Activated naive CD8-positive, alpha-beta T cell treated with anti-CD3 and anti-CD28 coated beads for 36 hours (primary cell): ENCODE measurements around the gene NPLOC4. TPM values are rescaled to one million over a fixed set of nuclear protein-coding genes. Genes with fewer than 3 reads are reported as not detected.

Source experiments
- DNase-seq: peaks from one replicate; pipeline ENCODE4 v3.0.0; 2021
- H3K27ac Mint-ChIP-seq: one replicate; pipeline ENCODE4 v1.8.0; 2022; ENCODE audit warnings: mild to moderate bottlenecking, moderate library complexity, mixed read lengths
- H3K27me3 Mint-ChIP-seq: one replicate; pipeline ENCODE4 v1.8.0; 2022; ENCODE audit warnings: mild to moderate bottlenecking, mixed read lengths
- H3K36me3 Mint-ChIP-seq: one replicate; pipeline ENCODE4 v1.8.0; 2021; ENCODE audit warnings: mild to moderate bottlenecking, mixed read lengths
- H3K4me1 Mint-ChIP-seq: one replicate; pipeline ENCODE4 v1.8.0; 2021; ENCODE audit warnings: mixed read lengths
- H3K4me3 Mint-ChIP-seq: one replicate; pipeline ENCODE4 v1.8.0; 2022; ENCODE audit warnings: mild to moderate bottlenecking, moderate library complexity, mixed read lengths
- H3K9me3 Mint-ChIP-seq: one replicate; pipeline ENCODE4 v1.8.0; 2022; ENCODE audit warnings: mixed read lengths
- total RNA-seq, 2 experiments: library from RNA; stranded (reverse); gene quantifications; one replicate each; pipeline ENCODE4 v1.2.3, GENCODE V29; 2021

NPLOC4 gene
- total RNA-seq, 2 experiments from 2014 or later = 103 TPM

- Mint-ChIP-seq H3K27me3 (no peaks in the 10 kb centered on the region), H3K36me3 (peaks cover 19% of the 10 kb centered on the region), H3K9me3 (no peaks in the 10 kb centered on the region), H3K4me3 (no peak overlapping the region), H3K4me1 (peaks cover 8% of the 10 kb centered on the region), H3K27ac (no peak overlapping the region)
- DNase-seq = no peak
Measured at GRCh38 chr17:81575836-81576235, 61.1 kb downstream of the NPLOC4 start.

GRCh38 chr17:81574643-81574956 is 62.3 kb downstream of the NPLOC4 start:
- peaks cover 4% of the 10 kb centered on the region for H3K4me1 Mint-ChIP-seq
- DNase-seq = no peak
- H3K36me3 Mint-ChIP-seq = peaks cover 16% of the 10 kb centered on the region
- no peaks in the 10 kb centered on the region for H3K27me3 Mint-ChIP-seq
- H3K27ac Mint-ChIP-seq = no peak overlapping the region
- H3K4me3 Mint-ChIP-seq = no peak overlapping the region
- H3K9me3 Mint-ChIP-seq = no peaks in the 10 kb centered on the region

- no peak overlapping the region for H3K27ac Mint-ChIP-seq
- DNase-seq = no peak
- H3K4me3 Mint-ChIP-seq = no peak overlapping the region
- H3K4me1 Mint-ChIP-seq = peaks cover 4% of the 10 kb centered on the region
- peaks cover 17% of the 10 kb centered on the region for H3K36me3 Mint-ChIP-seq
- no peaks in the 10 kb centered on the region for H3K27me3 Mint-ChIP-seq
- no peaks in the 10 kb centered on the region for H3K9me3 Mint-ChIP-seq
Measured at GRCh38 chr17:81573794-81574642, 62.9 kb downstream of the NPLOC4 start.

- peaks cover 20% of the 10 kb centered on the region for H3K36me3 Mint-ChIP-seq
- H3K27me3 Mint-ChIP-seq = no peaks in the 10 kb centered on the region
Measured at GRCh38 chr17:81572563-81573168, 64.2 kb downstream of the NPLOC4 start.

GRCh38 chr17:81570964-81571363 is 65.9 kb downstream of the NPLOC4 start:
- no peaks in the 10 kb centered on the region for H3K4me1 Mint-ChIP-seq
- no peaks in the 10 kb centered on the region for H3K9me3 Mint-ChIP-seq
- no peaks in the 10 kb centered on the region for H3K27me3 Mint-ChIP-seq
- no peak for DNase-seq
- no peak overlapping the region for H3K4me3 Mint-ChIP-seq
- H3K27ac Mint-ChIP-seq = no peak overlapping the region
- H3K36me3 Mint-ChIP-seq = peaks cover 19% of the 10 kb centered on the region

More at GRCh38 chr17:81572563-81573168, 64.2 kb downstream of the NPLOC4 start:
- no peaks in the 10 kb centered on the region for H3K9me3 Mint-ChIP-seq
- no peak overlapping the region for H3K4me3 Mint-ChIP-seq
- DNase-seq = no peak
- no peak overlapping the region for H3K27ac Mint-ChIP-seq
- H3K4me1 Mint-ChIP-seq = no peaks in the 10 kb centered on the region

GRCh38 chr17:81569986-81570514 is 66.9 kb downstream of the NPLOC4 start:
- H3K4me3 Mint-ChIP-seq = no peak overlapping the region
- H3K27ac Mint-ChIP-seq = no peak overlapping the region
- no peaks in the 10 kb centered on the region for H3K4me1 Mint-ChIP-seq
- H3K36me3 Mint-ChIP-seq = peaks cover 25% of the 10 kb centered on the region
- no peaks in the 10 kb centered on the region for H3K27me3 Mint-ChIP-seq
- H3K9me3 Mint-ChIP-seq = no peaks in the 10 kb centered on the region
- no peak for DNase-seq

- no peak for DNase-seq
Measured at GRCh38 chr17:81568416-81568815, 68.5 kb downstream of the NPLOC4 start.

GRCh38 chr17:81567191-81567590 is 69.7 kb downstream of the NPLOC4 start:
- Mint-ChIP-seq H3K9me3 (no peaks in the 10 kb centered on the region), H3K4me3 (no peak overlapping the region), H3K27ac (no peak overlapping the region), H3K27me3 (no peaks in the 10 kb centered on the region), H3K36me3 (peaks cover 24% of the 10 kb centered on the region), H3K4me1 (no peaks in the 10 kb centered on the region)
- no peak for DNase-seq

More at GRCh38 chr17:81568416-81568815, 68.5 kb downstream of the NPLOC4 start:
- Mint-ChIP-seq H3K4me3 (no peak overlapping the region), H3K36me3 (peaks cover 25% of the 10 kb centered on the region), H3K9me3 (no peaks in the 10 kb centered on the region), H3K27me3 (no peaks in the 10 kb centered on the region), H3K4me1 (no peaks in the 10 kb centered on the region), H3K27ac (no peak overlapping the region)

GRCh38 chr17:81566461-81567126 is 70.3 kb downstream of the NPLOC4 start:
- Mint-ChIP-seq H3K27me3 (no peaks in the 10 kb centered on the region), H3K4me3 (no peak overlapping the region), H3K4me1 (no peaks in the 10 kb centered on the region), H3K27ac (no peak overlapping the region), H3K9me3 (no peaks in the 10 kb centered on the region), H3K36me3 (peaks cover 24% of the 10 kb centered on the region)
- DNase-seq = no peak

- H3K36me3 Mint-ChIP-seq = peaks cover 26% of the 10 kb centered on the region
- H3K27me3 Mint-ChIP-seq = no peaks in the 10 kb centered on the region
- no peak for DNase-seq
Measured at GRCh38 chr17:81565231-81565630, 71.7 kb downstream of the NPLOC4 start.

GRCh38 chr17:81564778-81565177 is 72.1 kb downstream of the NPLOC4 start:
- Mint-ChIP-seq H3K9me3 (no peaks in the 10 kb centered on the region), H3K4me1 (peaks cover 2% of the 10 kb centered on the region), H3K27ac (no peak overlapping the region), H3K27me3 (no peaks in the 10 kb centered on the region), H3K4me3 (no peak overlapping the region), H3K36me3 (peaks cover 26% of the 10 kb centered on the region)
- DNase-seq = no peak

More at GRCh38 chr17:81565231-81565630, 71.7 kb downstream of the NPLOC4 start:
- Mint-ChIP-seq H3K9me3 (no peaks in the 10 kb centered on the region), H3K27ac (no peak overlapping the region), H3K4me3 (no peak overlapping the region), H3K4me1 (peaks cover 2% of the 10 kb centered on the region)

- DNase-seq = no peak
- Mint-ChIP-seq H3K27me3 (no peaks in the 10 kb centered on the region), H3K27ac (no peak overlapping the region), H3K4me1 (peaks cover 2% of the 10 kb centered on the region), H3K9me3 (no peaks in the 10 kb centered on the region), H3K36me3 (peaks cover 25% of the 10 kb centered on the region), H3K4me3 (no peak overlapping the region)
Measured at GRCh38 chr17:81563861-81564586, 72.9 kb downstream of the NPLOC4 start.

- Mint-ChIP-seq H3K4me1 (peaks cover 2% of the 10 kb centered on the region), H3K4me3 (no peak overlapping the region), H3K9me3 (no peaks in the 10 kb centered on the region), H3K36me3 (peaks cover 21% of the 10 kb centered on the region), H3K27ac (peak overlapping the region; percentile 66), H3K27me3 (no peaks in the 10 kb centered on the region)
- DNase-seq = no peak
Measured at GRCh38 chr17:81561494-81561885, 75.4 kb downstream of the NPLOC4 start.

GRCh38 chr17:81558941-81559806 is 77.7 kb downstream of the NPLOC4 start:
- no peaks in the 10 kb centered on the region for H3K27me3 Mint-ChIP-seq
- no peak for DNase-seq
- H3K9me3 Mint-ChIP-seq = no peaks in the 10 kb centered on the region
- no peak overlapping the region for H3K27ac Mint-ChIP-seq
- H3K4me1 Mint-ChIP-seq = peaks cover 6% of the 10 kb centered on the region
- H3K36me3 Mint-ChIP-seq = peaks cover 13% of the 10 kb centered on the region
- H3K4me3 Mint-ChIP-seq = no peak overlapping the region
